Measurements from ENCODE around the gene ECSCR.

The ECSCR gene

DNA sequence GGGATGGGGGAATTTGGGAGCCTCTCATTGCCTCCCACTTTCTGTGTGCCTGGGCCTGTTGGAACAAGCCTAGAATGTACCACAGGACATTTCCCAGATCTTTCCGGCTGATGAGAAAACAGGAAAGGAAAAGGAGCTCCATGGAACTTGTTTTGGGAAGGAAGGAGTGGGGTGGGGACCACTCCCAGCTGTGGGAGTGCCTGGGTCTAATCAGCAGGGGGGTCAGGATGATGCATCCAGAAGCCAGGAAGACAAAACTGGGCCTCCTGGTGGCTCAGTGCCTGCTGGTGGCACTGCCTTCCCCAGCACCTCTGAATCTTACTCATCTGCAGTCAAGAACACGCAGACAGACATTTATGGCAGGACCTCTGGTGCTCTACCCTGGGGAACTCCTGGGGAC, 11.0 kb upstream of the ECSCR start:
- no peak for DNase-seq

DNA sequence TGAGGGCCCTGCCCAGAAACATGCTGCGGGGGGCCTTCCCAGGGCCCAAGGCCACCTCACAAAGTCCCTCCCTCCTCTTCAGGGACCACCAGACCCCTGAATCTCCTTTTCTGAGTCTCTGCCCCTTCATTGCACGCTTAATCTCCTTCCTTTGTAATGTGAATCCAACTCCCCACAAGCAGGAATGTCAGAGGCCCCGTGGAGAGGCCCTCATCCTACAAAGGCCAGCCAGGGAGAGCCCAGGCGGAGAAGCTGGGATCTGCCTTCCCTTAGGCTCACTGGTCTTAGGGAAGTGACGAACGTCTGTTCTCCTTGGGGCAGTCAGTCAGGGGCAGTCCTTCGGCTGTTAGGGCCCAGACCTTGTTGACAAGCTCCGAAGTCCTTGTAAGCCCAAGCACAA, 10.6 kb upstream of the ECSCR start:
- peak in 1 of 4 experiments; percentile 18 for DNase-seq

DNA sequence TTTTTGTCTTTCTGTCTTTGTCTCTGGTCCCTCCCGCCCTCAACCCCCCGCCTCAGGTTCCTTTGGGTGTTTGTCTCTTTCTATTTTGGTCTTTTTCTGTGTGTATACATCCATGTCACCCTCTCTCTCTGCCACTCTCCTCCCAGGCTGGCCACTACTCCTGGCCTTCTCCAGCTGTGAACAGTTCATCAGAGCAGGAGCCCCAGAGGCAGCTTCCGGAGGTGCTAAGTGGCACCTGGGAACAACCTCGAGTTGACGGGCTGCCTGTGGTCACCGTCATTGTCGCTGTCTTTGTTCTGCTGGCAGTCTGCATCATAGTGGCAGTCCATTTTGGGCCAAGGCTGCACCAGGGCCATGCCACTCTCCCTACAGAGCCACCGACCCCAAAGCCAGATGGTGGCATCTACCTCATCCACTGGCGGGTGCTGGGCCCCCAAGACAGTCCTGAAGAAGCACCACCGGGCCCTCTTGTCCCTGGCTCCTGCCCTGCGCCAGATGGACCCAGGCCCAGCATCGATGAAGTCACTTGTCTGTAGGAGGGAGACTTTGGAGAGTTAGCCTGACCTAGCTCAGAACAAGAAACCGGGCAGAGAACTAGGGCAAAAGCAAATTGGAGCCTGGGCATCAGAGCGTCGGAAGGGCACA, 10.0 kb upstream of the ECSCR start:
- no peak for DNase-seq

DNA sequence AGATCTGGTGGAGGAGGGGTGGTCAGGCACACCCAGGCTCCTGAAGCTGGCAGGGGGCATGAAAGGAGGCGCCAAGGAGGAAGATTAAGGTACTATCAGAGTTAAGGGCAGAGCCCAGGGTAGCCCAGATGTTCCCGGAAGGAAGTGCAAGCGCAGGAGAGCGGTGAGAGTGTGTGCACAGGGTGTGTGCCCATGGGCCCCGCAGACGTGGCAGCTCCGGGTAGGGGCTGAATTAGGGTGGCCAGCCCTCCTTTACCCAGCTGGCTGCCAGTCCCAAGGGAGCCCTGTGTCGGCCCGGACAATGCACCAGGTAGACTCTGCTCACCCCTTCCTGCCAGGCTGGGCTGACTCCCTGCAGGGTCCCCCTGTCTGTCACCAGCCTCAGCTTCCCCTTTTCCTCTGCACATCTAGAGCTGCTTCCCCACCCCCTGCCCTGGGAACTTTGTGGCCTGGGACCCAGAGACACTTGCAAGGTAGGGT, 8.3 kb upstream of the ECSCR start, which contains the start of gene SMIM33:
Gene SMIM33 (plus strand): TSS at position 184 of the 480 bp plus-strand sequence. CDS start 118 bp downstream, at position 302.
- peak in 3 of 4 experiments; percentile 19 to 44 (median 25) for DNase-seq

DNA sequence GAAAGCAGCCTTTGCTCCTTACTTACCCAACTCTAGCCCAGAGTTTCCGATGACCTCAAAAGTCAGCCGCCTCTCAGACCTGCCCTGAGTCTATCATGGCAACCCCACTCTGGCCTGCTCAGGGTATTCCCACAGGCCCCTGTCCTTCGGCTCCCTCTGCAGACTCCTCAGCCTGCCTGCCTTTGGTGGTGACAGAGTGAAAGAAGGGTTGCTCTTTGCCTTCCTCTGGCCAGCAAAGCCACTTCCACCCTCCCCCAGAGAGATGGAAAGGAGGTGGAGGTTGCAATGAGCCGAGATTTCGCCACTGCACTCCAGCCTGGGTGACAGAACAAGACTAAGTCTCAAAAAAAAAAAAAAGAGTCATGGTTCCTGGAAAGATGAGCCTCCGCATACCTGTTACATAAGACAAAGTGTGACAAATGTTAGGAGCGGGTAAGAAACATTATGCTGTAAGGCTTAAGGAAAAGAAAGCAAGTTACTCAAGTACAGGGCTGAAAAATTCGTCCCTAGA, 5.9 kb upstream of the ECSCR start:
- peak; percentile 65 to 84 (median 80) for DNase-seq

DNA sequence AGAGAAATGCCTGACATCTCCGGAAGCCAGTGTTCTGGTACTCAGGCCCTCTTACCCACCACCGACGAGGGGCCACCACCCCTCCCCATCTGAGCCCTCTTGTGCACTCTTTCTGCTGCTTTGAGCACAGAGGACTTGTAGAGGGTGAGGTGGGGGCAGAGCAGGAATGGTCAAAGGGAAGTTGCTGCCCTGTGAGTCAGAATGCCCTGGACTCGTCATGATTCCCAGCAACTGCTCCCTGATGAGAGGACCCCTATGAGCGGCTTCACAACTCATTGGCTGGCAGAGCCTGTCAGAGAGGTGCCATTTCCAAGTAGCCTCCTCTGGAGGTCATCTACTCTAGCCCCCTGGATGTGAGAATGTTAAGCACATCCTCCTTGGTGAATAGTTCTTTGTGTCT, 845 bp downstream of the ECSCR start:
- peak in 3 of 4 experiments; percentile 19 to 32 (median 21) for DNase-seq

DNA sequence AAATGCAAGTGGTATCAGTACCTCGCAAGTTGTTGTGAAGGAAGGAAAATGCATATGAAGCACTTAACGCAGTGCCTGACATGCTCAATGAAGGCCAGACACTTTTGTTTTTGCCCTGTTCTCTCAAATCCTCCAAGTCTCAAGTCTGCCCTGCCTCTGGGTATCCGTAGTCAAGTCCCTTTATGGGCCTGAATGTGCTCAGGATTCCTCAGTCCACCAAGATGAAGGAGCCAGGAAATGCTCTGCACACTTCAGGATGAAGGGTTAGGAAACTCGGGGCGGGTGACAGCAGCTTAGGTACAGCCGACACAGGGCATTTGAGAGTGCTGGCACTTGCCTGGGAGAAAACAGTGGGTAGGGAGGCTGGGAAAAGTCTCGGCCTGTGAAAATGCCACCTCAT, 1.4 kb downstream of the ECSCR start:
- DNase-seq: no peak

DNA sequence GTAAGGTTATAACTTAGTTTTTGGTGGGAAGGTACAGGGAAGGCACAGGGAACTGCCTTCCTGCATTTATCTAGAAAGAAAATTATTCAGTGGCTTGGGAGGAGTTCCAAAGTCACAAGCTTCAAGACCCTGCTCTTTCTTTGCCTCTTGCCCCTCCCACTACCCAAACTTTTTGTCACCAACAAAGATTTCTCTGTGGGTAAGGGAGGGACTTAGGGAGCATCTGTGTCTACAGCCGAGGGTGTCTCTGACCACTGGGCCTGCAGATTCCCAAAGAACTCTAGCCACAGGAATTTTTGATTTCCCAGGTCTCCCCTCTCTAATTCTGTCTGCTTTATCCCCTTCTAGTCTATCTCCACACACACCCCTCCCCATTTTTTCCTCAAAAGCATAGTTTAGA, 2.1 kb downstream of the ECSCR start:
- DNase-seq: no peak

DNA sequence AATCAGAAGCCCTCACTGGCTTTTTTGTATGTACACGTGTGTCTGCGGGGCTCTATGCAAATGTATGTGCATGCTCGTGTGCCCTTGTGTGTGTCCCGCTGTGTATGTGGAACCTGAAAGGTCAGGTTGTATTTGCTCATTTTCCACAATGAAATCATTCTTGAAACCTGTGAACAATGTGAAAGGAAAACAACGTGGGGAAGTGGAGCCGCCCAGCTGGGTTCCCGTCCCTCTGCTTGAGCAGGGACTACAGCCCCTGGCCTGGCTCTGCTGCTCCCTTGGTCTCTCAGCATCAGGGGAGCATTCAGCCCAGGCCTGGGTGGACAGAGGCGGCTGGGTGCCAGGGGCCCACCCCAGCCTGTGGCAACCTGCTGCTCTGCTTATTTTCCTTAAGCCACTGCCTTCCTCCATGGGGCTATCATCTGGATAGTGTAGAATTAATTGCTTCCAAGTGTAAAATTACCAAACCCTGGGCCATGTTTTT, 3.0 kb downstream of the ECSCR start:
- no peak for DNase-seq

DNA sequence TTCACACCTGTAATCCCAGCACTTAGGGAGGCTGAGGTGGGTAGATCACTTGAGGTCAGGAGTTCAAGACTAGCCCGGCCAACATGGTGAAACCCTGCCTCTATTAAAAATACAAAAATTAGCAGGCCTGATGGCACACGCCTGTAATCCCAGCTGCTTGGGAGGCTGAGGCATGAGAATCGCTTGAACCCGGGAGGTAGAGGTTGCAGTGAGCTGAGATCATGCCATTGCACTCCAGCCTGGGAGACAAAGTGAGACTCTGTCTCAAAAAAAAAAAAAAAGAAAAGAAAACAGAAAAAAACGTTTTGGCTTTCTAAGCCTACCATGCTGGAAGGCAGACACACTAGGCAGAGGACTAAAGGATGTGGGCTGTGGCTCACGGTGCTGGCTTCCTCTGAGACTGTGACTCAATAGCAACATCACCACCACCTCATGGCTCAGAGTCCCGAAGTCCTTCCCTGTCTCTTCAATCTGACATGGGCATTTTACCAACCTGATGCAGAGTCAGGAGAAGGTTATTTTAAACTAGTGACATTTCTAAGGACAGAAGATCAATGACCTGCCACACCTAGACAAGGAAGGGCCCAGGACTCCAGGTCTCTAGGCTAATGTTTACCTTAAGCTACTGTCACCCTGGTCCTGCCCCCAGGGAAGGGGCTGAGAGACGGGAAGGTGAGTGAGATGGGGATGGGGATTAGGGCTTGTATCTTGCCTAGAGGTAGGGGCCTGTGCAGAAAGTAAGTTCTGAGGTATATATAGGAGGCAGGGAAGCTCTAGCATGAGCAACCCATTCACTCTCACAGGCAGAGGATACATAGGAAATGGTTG, 3.7 kb downstream of the ECSCR start:
- DNase-seq: peak; percentile 53 to 70 (median 66)

DNA sequence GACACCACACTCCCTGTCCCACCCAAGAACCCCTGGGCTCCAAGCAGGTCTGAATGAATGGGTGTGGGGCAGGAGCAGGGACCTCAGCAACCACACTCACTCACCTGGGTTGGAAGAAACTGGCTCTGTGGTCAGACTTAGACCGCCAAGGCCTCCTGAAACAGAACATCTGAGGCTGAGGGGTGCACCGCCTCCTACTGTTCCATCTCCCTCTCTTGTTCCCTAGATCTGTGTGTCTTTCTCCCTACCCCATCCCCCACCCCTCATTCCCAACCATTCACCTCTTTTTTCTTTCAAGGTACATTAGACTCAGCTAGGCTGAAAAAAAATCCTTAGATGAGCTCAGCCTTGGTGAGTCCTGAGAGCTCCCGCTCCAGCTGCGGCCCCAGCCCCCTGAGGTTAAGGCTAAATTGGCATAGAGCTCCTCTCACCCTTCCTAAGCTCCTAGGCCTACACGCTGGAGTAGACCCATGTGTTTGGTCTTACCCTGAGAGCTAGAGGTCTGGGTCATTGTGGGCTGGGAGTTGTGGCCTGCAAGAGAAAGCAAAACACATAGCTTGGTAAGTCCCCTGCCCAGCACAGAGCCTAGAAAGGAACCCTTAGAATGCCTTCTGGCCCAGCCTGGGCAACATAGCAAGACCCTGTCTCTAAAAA, 4.8 kb downstream of the ECSCR start:
- no peak for DNase-seq

DNA sequence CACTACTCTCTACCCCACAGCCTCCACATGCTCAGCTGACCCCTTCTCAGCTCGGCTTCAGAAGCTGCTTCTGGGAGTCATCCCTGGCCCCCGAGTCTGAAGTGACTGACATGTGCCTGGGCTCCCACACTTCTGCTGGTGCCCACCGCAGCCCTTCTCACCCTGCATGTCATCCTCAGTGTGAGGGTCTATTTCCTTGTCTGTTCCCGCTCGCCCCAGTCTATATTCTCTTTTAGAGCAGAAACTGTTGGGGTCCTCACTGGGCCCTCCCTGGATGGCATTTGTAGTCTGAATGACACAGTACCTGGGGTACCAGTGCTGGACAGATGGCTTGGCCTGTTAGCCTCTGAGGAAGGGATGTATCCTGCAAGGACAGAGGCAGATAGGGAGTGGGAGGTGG, 5.3 kb downstream of the ECSCR start:
- no peak for DNase-seq

DNA sequence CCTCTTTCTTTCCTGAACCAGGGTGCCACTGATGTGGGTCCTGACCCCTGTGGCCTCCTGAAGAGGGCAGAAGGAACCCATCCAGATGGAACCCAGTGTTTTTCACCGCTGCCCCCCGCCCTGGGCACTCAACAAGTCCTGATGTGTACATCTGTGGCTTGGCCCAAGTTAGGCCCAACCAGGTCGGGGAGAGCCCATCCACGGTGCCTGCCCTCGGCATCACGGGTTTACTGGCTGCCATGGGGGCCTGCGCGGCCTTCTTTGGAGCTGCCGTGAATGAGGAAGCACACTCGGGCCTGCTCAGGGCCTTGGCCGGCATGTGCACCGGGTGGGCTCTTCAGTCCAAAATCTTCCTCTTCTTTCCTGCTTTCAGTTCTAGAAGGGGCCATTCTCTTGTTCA, 5.8 kb downstream of the ECSCR start:
- DNase-seq: no peak

DNA sequence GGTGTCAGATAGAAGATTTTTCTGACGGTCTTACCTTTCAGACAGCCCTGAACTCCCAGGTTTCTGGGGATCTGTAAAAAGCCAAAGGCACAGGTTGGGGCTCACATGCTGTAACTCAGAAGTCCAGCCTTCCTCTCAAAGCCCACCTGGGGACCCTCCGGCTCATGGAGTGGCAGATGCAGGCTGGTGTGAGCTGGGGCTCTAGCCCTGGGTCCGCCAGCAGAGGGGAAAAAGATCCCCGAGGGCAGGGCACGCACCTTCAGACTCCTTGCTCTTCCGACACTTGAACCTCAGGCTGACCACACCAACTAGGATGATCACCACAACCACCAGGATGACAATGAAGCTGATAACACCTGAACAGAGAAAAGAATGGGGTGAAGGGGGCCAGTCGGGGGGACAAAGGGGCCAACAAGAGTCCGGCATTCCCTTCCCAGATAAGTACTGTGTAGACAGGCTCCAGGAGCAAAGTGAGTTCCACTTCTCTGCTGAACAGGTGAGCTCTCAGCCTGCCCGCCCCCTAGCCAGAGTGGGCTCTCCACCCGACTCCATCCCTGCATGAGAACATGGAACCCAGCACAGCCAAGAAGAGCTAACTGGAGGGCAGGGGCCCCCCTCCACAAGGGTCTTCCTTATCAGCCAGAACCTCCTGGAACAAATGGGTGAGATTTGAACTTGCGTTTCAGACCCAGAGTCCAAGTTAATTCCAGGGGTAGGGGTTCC, 7.8 kb downstream of the ECSCR start:
- DNase-seq: no peak

DNA sequence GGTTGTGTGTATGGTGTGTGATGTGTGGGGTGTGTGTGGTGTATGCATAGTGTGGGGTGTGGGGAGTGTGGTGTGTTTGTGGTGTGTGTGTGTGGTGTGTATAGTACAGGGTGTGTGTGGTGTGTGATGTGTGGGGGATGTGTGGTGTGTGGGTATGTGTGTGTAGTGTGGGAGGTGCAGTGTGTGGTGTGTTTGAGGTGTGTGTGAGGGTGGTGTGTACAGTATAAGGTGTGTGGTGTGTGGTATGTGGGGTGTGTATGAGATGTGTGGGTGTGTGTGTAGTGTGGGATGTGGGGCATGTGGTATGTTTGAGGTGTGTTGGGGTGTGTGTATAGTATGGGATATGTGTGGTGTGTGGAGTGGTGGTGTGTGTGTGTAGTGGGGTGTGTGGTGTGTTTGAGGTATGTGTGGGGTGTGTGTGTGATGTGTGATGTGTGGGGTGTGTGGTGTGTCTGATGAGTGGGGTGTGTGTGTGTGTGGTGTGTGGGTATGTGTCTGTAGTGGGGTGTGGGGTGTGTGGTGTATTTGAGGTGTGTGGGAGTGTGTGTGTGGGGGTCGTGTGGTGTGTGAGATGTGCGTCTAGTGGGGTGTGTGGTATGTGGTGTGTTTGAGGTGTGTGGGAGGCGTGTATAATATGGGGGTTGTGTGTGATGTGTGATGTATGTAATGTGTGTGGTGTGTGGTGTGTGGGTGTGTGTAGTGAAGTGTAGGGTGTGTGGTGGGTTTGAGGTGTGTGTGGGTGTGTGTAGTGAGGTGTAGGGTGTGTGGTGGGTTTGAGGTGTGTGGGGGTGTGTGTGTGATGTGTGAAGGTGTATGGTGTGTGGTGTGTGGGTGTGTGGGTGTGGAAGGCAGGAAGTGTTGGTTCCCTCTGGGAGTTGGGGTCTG, 8.6 kb downstream of the ECSCR start:
- no peak for DNase-seq

DNA sequence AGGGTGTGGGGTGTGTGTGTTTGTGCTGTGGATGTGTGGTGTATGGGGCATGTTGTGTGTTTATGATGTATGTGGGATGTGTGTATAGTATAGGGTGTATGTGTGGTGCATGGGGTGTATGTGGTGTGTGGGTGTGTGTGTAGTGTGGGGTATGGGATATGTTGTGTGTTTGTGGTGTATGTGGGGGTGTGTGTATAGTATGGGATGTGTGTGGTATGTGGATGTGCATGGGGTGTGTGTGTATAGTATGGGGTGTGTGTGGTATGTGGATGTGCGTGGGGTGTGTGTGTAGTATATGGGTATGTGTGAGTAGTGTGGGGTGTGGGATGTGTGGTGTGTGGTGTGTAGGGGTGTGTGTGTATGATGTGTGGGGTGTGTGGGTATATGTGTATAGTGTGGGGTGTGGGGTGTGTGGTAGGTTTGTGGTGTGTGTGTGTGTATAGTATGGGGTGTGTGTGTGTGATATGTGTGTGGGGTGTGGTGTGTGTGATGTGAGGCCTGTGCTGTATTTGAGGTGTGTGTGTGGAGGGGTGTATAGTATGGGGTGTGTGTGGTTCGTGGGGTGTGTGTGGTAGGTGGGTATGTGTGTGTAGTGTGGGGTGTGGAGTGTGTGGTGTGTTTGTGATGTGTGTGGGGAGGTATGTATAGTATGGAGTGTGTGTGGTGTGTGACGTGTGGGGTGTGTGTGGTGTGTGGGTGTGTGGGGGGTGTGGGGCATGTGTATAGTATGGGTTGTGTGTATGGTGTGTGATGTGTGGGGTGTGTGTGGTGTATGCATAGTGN, 10.5 kb downstream of the ECSCR start:
- no peak for DNase-seq

DNA sequence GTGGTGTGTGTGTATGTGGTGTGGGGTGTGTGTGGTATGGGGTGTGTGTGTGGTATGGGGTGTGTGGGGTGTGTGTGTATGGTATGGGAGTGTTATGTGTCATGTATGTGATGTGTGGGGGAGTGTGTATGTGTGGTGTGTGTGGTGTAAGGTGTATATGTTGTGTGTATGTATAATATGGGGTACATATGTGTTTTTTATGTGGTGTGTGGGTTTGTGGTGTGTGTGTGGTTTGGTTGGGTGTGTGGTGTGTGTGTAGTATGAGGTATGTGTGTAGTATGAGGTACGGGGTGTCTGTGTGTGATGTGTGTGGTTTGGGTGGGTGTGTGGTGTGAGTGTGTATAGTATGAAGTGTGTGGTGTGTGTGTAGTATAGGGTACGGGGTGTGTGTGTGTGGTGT, 11.4 kb downstream of the ECSCR start:
- no peak for DNase-seq

DNA sequence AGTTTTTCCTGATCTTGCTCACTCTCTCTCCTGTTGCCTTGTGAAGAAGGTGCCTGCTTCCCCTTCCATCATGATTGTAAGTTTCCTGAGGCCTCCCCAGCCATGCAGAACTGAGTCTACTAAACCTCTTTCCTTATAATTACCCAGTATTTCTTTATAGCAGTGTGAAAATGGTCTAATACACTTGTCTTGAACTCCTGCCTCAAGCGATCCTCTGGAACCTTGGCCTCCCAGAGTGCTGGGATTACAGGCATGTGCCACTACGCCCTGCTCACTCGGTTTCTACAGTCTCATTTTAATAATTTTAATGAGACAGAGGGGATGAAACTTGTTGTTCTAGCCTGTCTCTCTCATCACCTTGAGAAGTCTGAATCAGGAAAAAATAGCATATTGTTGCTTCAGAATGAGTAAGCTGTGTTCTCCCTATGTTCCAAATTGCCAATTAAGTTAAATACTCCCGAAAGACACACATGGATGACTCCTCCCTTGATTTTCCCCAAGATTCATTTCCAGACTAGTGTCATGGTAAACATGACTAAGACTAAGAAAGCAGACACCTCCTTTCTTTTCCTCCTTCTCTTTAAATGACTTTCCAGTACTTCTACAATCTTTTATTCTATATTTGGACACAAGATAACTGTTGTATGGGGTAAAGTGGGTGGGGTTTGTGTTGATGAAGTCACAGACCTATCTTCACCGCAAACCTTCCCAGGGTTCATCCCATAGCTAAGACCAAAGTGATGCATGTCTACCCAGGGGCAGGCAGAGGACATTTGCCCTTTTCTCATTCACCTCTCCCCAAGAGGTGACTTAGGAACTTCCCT, 15.4 kb downstream of the ECSCR start:
- no peak for DNase-seq

Data from suppressor macrophage (primary cell).